Measurements from ENCODE around the gene MMP3. TPM values are rescaled to one million over a fixed set of nuclear protein-coding genes. Genes with fewer than 3 reads are reported as not detected.

The MMP3 gene
- polyA plus RNA-seq, 1 donor, result 0.19 TPM

DNA sequence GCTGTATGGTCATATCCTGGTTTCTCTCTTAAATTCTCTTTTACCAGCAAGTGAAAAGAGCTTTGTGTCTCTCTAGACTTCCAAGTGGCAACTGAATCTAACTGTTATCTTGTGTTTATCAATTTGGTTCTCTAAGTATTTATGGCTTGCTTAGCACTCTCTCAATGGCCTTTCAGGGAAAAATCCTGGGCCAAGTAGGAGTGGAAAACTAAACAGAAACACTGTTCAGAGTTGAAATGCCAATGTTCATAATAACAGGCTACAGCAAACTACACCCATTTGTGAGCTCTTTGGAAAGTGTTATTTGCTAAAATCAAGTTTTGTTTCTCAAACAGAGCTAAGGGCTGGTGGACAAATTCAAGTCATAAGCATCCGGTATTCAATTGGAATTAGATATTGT, 21.3 kb upstream of the MMP3 start:
- H3K36me3 ChIP-seq (ENCODE audit: control insufficient read depth, insufficient read depth, low read length), result no peaks in the 10 kb centered on the region
- peak in 1 of 2 donors; percentile 4 for DNase-seq
- 100% methylated on average over 1 of the region's 1 CpG for WGBS (ENCODE audit: insufficient coverage, low lambda C conversion rate)
- no peaks in the 10 kb centered on the region for H3K4me1 ChIP-seq (ENCODE audit: control insufficient read depth, insufficient read depth, low read length)
- H3K9me3 ChIP-seq (ENCODE audit: control insufficient read depth, low read depth, low read length), result no peaks in the 10 kb centered on the region
- no peak overlapping the region for H3K4me3 ChIP-seq (ENCODE audit: low read length)
- no peaks in the 10 kb centered on the region for H3K27me3 ChIP-seq (ENCODE audit: control insufficient read depth, insufficient read depth, low read length)
- H3K27ac ChIP-seq (ENCODE audit: low read length), result no peak overlapping the region

DNA sequence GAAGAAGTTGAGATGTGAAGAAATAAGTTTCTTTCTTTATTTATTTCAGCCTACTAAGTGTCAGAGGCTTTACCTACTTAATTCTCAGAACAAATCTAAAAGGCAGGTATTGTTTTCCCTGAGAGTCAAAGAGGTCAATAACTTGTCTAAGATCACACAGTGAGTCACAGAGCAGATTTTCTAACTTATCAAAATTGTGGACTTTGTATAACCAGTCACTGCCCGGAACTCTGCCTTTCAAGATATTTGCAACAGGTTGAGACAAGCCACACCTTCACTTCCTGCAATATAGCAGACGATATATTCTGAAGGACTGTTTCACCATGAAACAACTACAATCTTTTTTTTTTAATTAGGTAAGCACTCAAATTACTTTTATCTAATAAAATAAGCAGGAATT, 10.5 kb upstream of the MMP3 start:
- Histone ChIP-seq H3K27ac (ENCODE audit: low read length) (peak overlapping the region; percentile 54), H3K27me3 (ENCODE audit: control insufficient read depth, insufficient read depth, low read length) (no peaks in the 10 kb centered on the region), H3K9me3 (ENCODE audit: control insufficient read depth, low read depth, low read length) (no peaks in the 10 kb centered on the region), H3K4me3 (ENCODE audit: low read length) (no peak overlapping the region), H3K4me1 (ENCODE audit: control insufficient read depth, insufficient read depth, low read length) (peaks cover 3% of the 10 kb centered on the region), H3K36me3 (ENCODE audit: control insufficient read depth, insufficient read depth, low read length) (no peaks in the 10 kb centered on the region)
- 33% methylated on average over 1 of the region's 2 CpGs for WGBS (ENCODE audit: insufficient coverage, low lambda C conversion rate)
- DNase-seq, result peak; percentile 61 to 88

DNA sequence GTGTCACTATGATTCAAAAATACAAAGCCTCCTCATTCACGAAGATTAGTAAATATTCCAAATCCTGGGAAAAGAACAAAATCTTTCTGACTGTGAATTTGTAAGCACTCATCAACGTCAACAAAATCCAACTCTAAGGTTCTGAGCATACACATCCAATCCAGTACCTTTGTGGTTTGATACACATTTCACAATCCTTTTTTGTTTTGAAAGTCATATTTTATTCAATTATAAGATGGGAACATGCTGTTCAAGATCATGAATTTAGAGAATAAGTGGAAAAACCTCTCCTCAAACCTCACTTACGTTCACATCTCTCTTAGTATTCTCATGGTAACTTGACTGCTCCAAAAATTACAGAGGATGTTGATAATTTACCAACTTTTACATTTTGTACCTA, 9.6 kb upstream of the MMP3 start:
- Histone ChIP-seq H3K27ac (ENCODE audit: low read length) (no peak overlapping the region), H3K27me3 (ENCODE audit: control insufficient read depth, insufficient read depth, low read length) (no peaks in the 10 kb centered on the region), H3K4me3 (ENCODE audit: low read length) (no peak overlapping the region), H3K36me3 (ENCODE audit: control insufficient read depth, insufficient read depth, low read length) (no peaks in the 10 kb centered on the region), H3K9me3 (ENCODE audit: control insufficient read depth, low read depth, low read length) (no peaks in the 10 kb centered on the region), H3K4me1 (ENCODE audit: control insufficient read depth, insufficient read depth, low read length) (peaks cover 3% of the 10 kb centered on the region)
- no CpG with 5 or more reads among the region's 3 CpGs for WGBS (ENCODE audit: insufficient coverage, low lambda C conversion rate)
- DNase-seq, result no peak

GRCh38 chr11:102850973-102851745, 7.8 kb upstream of the MMP3 start:
- H3K4me1 ChIP-seq (ENCODE audit: control insufficient read depth, insufficient read depth, low read length), result peaks cover 3% of the 10 kb centered on the region
- WGBS (ENCODE audit: insufficient coverage, low lambda C conversion rate), result no CpG with 5 or more reads among the region's 7 CpGs
- H3K36me3 ChIP-seq (ENCODE audit: control insufficient read depth, insufficient read depth, low read length), result no peaks in the 10 kb centered on the region
- no peaks in the 10 kb centered on the region for H3K27me3 ChIP-seq (ENCODE audit: control insufficient read depth, insufficient read depth, low read length)
- no peak for DNase-seq
- no peak overlapping the region for H3K27ac ChIP-seq (ENCODE audit: low read length)
- no peaks in the 10 kb centered on the region for H3K9me3 ChIP-seq (ENCODE audit: control insufficient read depth, low read depth, low read length)
- H3K4me3 ChIP-seq (ENCODE audit: low read length), result no peak overlapping the region

- H3K4me3 ChIP-seq (ENCODE audit: low read length), result no peak overlapping the region
- peaks cover 3% of the 10 kb centered on the region for H3K4me1 ChIP-seq (ENCODE audit: control insufficient read depth, insufficient read depth, low read length)
- WGBS (ENCODE audit: insufficient coverage, low lambda C conversion rate), result no CpG with 5 or more reads among the region's 1 CpG
- H3K9me3 ChIP-seq (ENCODE audit: control insufficient read depth, low read depth, low read length), result no peaks in the 10 kb centered on the region
- no peak overlapping the region for H3K27ac ChIP-seq (ENCODE audit: low read length)
- no peak for DNase-seq
- no peaks in the 10 kb centered on the region for H3K27me3 ChIP-seq (ENCODE audit: control insufficient read depth, insufficient read depth, low read length)
- H3K36me3 ChIP-seq (ENCODE audit: control insufficient read depth, insufficient read depth, low read length), result no peaks in the 10 kb centered on the region
Observed at GRCh38 chr11:102849311-102849710, 5.9 kb upstream of the MMP3 start.

- Histone ChIP-seq H3K4me3 (ENCODE audit: low read length) (no peak overlapping the region), H3K27ac (ENCODE audit: low read length) (no peak overlapping the region), H3K4me1 (ENCODE audit: control insufficient read depth, insufficient read depth, low read length) (no peaks in the 10 kb centered on the region), H3K36me3 (ENCODE audit: control insufficient read depth, insufficient read depth, low read length) (no peaks in the 10 kb centered on the region), H3K27me3 (ENCODE audit: control insufficient read depth, insufficient read depth, low read length) (no peaks in the 10 kb centered on the region), H3K9me3 (ENCODE audit: control insufficient read depth, low read depth, low read length) (no peaks in the 10 kb centered on the region)
- no peak for DNase-seq
- no CpG with 5 or more reads among the region's 3 CpGs for WGBS (ENCODE audit: insufficient coverage, low lambda C conversion rate)
Observed at GRCh38 chr11:102846292-102846691, 2.9 kb upstream of the MMP3 start.

DNA sequence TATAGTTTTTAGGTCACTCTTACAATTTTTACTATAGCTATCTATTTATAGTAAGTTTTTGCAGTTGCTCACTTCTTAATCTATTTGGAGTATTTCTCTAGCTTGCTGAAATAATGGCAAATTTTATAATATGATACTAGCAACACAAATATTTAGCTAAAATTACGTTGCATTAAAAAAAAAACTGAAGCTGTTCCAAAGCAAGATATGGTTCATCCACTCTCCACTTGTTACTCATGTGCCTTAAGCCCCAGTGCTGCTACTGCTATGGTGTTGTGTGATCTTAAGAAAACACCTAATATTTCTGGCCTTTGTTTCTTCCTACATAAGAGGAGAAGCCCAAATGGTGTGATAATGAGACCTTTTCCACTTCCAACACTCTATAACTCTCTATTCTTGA, 479 bp downstream of the MMP3 start:
- DNase-seq, result no peak
- Histone ChIP-seq H3K27me3 (ENCODE audit: control insufficient read depth, insufficient read depth, low read length) (no peaks in the 10 kb centered on the region), H3K27ac (ENCODE audit: low read length) (no peak overlapping the region), H3K4me3 (ENCODE audit: low read length) (no peak overlapping the region), H3K4me1 (ENCODE audit: control insufficient read depth, insufficient read depth, low read length) (no peaks in the 10 kb centered on the region), H3K36me3 (ENCODE audit: control insufficient read depth, insufficient read depth, low read length) (no peaks in the 10 kb centered on the region), H3K9me3 (ENCODE audit: control insufficient read depth, low read depth, low read length) (no peaks in the 10 kb centered on the region)
- WGBS (ENCODE audit: insufficient coverage, low lambda C conversion rate), result no CpG with 5 or more reads among the region's 1 CpG

GRCh38 chr11:102840018-102840417, 3.4 kb downstream of the MMP3 start:
- H3K4me3 ChIP-seq (ENCODE audit: low read length), result no peak overlapping the region
- H3K4me1 ChIP-seq (ENCODE audit: control insufficient read depth, insufficient read depth, low read length), result peaks cover 7% of the 10 kb centered on the region
- no peaks in the 10 kb centered on the region for H3K27me3 ChIP-seq (ENCODE audit: control insufficient read depth, insufficient read depth, low read length)
- H3K36me3 ChIP-seq (ENCODE audit: control insufficient read depth, insufficient read depth, low read length), result no peaks in the 10 kb centered on the region
- WGBS (ENCODE audit: insufficient coverage, low lambda C conversion rate), result 66% methylated on average over 2 of the region's 5 CpGs
- no peak for DNase-seq
- H3K27ac ChIP-seq (ENCODE audit: low read length), result no peak overlapping the region
- H3K9me3 ChIP-seq (ENCODE audit: control insufficient read depth, low read depth, low read length), result no peaks in the 10 kb centered on the region

DNA sequence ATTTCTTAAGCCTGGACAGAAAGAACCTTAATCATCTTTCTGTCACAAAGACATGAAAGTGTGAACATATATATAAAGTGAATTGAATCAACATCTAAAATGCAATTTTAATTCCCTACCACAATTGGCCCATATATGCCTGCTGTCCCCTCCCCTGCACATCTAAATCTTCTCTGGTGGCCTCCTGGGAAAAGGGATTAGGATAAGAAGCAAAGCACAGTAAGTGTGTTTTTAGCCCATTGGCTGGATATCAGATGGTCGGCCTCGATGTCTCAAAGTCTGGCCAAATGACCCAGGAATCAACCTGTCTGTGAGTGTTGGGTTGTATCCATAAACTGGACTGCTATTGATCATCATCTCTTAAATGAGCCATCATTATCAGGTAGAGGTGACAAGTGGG, 5.8 kb downstream of the MMP3 start:
- no peaks in the 10 kb centered on the region for H3K27me3 ChIP-seq (ENCODE audit: control insufficient read depth, insufficient read depth, low read length)
- H3K4me1 ChIP-seq (ENCODE audit: control insufficient read depth, insufficient read depth, low read length), result peaks cover 7% of the 10 kb centered on the region
- no peaks in the 10 kb centered on the region for H3K36me3 ChIP-seq (ENCODE audit: control insufficient read depth, insufficient read depth, low read length)
- no peak overlapping the region for H3K27ac ChIP-seq (ENCODE audit: low read length)
- no peak for DNase-seq
- 80% methylated on average over 2 of the region's 2 CpGs for WGBS (ENCODE audit: insufficient coverage, low lambda C conversion rate)
- no peaks in the 10 kb centered on the region for H3K9me3 ChIP-seq (ENCODE audit: control insufficient read depth, low read depth, low read length)
- no peak overlapping the region for H3K4me3 ChIP-seq (ENCODE audit: low read length)

DNA sequence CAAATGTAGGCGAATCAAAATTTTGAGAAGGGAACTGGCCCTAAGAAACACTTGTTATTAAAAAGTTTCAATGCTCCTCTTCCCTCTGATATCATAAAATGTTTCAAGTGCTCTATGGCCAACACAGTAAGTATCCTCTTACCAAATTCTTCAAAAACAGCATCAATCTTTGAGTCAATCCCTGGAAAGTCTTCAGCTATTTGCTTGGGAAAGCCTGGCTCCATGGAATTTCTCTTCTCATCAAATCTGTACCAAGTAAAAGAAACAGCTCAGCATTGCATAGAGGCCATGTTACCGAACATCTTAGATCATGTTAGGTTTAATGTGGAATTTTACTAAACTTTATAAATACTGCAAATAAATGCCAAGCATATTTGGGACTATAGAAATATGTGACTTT, 6.3 kb downstream of the MMP3 start:
- H3K4me3 ChIP-seq (ENCODE audit: low read length), result no peak overlapping the region
- H3K36me3 ChIP-seq (ENCODE audit: control insufficient read depth, insufficient read depth, low read length), result no peaks in the 10 kb centered on the region
- H3K27ac ChIP-seq (ENCODE audit: low read length), result no peak overlapping the region
- no peak for DNase-seq
- no peaks in the 10 kb centered on the region for H3K9me3 ChIP-seq (ENCODE audit: control insufficient read depth, low read depth, low read length)
- H3K4me1 ChIP-seq (ENCODE audit: control insufficient read depth, insufficient read depth, low read length), result peaks cover 7% of the 10 kb centered on the region
- H3K27me3 ChIP-seq (ENCODE audit: control insufficient read depth, insufficient read depth, low read length), result no peaks in the 10 kb centered on the region
- 100% methylated on average over 1 of the region's 2 CpGs for WGBS (ENCODE audit: insufficient coverage, low lambda C conversion rate)

DNA sequence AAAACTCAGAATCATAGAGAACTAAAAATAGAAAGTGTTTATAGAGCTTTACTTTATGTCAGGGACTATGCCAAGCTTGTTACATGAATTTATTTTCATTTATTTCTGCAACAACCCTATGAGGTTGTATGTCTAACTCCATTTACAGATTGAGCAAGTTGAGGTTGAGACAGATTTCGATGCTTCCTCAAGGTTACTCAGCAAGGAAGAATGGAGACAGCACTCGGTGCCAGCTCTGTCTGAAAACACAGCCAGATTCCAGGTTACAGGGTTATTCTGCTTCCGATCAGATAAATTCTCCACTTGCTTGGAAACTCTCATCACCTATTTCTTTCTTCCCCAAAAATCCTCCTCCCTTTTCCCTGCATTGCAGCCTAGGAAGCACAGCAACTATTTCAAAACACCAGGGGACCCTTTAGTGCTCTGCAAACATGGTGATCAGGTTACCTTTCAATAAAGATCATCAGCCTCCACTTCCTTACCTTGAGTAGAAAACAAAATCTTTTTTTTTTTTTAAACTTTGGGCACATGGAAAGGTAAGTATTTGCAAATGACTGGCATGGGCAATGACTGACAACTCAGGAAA, 7.0 kb downstream of the MMP3 start:
- no peak for DNase-seq
- WGBS (ENCODE audit: insufficient coverage, low lambda C conversion rate), result no CpG with 5 or more reads among the region's 3 CpGs

More for the DNA sequence above, 7.0 kb downstream of the MMP3 start:
- Histone ChIP-seq H3K27me3 (ENCODE audit: control insufficient read depth, insufficient read depth, low read length) (no peaks in the 10 kb centered on the region), H3K9me3 (ENCODE audit: control insufficient read depth, low read depth, low read length) (no peaks in the 10 kb centered on the region), H3K4me1 (ENCODE audit: control insufficient read depth, insufficient read depth, low read length) (peaks cover 7% of the 10 kb centered on the region), H3K27ac (ENCODE audit: low read length) (no peak overlapping the region), H3K36me3 (ENCODE audit: control insufficient read depth, insufficient read depth, low read length) (no peaks in the 10 kb centered on the region), H3K4me3 (ENCODE audit: low read length) (no peak overlapping the region)

Measured in large intestine (tissue), 3 donors.